OCI-LY7 (cell line): Measurements from ENCODE around the gene TBC1D10A. TPM values are rescaled to one million over a fixed set of nuclear protein-coding genes. Genes with fewer than 3 reads are reported as not detected.

Experiments used
- BruUV-seq: library from RNA; stranded (reverse); fragments of 400-500 nt; replicated peaks from 2 replicates; lab custom pipeline; 2021; lab: Mats Ljungman, UMichigan
- CTCF ChIA-PET: fragments of 300-600 bp; sonication (Branson Sonifier 250); formaldehyde crosslinking; loops from one replicate; lab custom pipeline; 2022; ENCODE audit warnings: antibody characterized with exemption; ENCODE audit not compliant: unreplicated experiment; lab: Charles Lee
- POLR2A ChIA-PET: fragments of 300-600 bp; sonication (Branson Sonifier 250); formaldehyde crosslinking; loops from one replicate; lab custom pipeline; 2022; ENCODE audit warnings: antibody characterized with exemption; lab: Charles Lee
- DNase-seq: peaks from one replicate; pipeline ENCODE4 v3.0.0-alpha.2; 2015; ENCODE audit warnings: low spot score
- H2AFZ ChIP-seq: fragments of 200-600 bp; sonication (generic), shearing (Covaris generic); 2 replicates; pipeline ENCODE4 v1.6.1; 2014; ENCODE audit warnings: mild to moderate bottlenecking, antibody characterized with exemption, low read length, moderate library complexity
- H3K27ac ChIP-seq: fragments of 200-600 bp; sonication (generic); 2 replicates; pipeline ENCODE4 v1.5.1; 2014; ENCODE audit warnings: mixed run types, low read depth, mild to moderate bottlenecking, moderate library complexity, low read length, inconsistent platforms; ENCODE audit not compliant: poor library complexity, severe bottlenecking
- H3K36me3 ChIP-seq: fragments of 200-600 bp; sonication (generic); 2 replicates; pipeline ENCODE4 v1.6.1; 2014; ENCODE audit warnings: mild to moderate bottlenecking, antibody characterized with exemption, low read length, moderate library complexity, mixed read lengths; ENCODE audit not compliant: insufficient read depth
- H3K4me1 ChIP-seq: fragments of 200-600 bp; sonication (generic); 2 replicates; pipeline ENCODE4 v1.5.1; 2014; ENCODE audit warnings: mild to moderate bottlenecking, low read length; ENCODE audit not compliant: insufficient read depth, poor library complexity, severe bottlenecking
- H3K4me2 ChIP-seq: fragments of 200-600 bp; sonication (generic); 2 replicates; pipeline ENCODE4 v1.6.1; 2014; ENCODE audit warnings: mild to moderate bottlenecking, low read length
- H3K4me3 ChIP-seq: fragments of 200-600 bp; sonication (generic); 2 replicates; pipeline ENCODE4 v1.5.1; 2014; ENCODE audit warnings: mild to moderate bottlenecking, low read depth, low read length; ENCODE audit not compliant: poor library complexity, severe bottlenecking
- H3K79me2 ChIP-seq: fragments of 200-600 bp; sonication (generic); 2 replicates; pipeline ENCODE4 v1.6.1; 2016; ENCODE audit warnings: low read depth, mild to moderate bottlenecking, low read length, moderate library complexity, mixed read lengths; ENCODE audit not compliant: insufficient read depth
- H3K9me2 ChIP-seq: fragments of 200-600 bp; sonication (generic); 2 replicates; pipeline ENCODE4 v1.6.1; 2016; ENCODE audit warnings: mild to moderate bottlenecking, low read length, mixed read lengths; ENCODE audit not compliant: insufficient read depth
- H3K9me3 ChIP-seq: fragments of 200-600 bp; sonication (generic); 2 replicates; pipeline ENCODE4 v1.6.1; 2014; ENCODE audit warnings: mild to moderate bottlenecking, mixed run types, low read length, mixed read lengths
- H4K20me1 ChIP-seq: fragments of 200-600 bp; sonication (generic); 2 replicates; pipeline ENCODE4 v1.6.1; 2014; ENCODE audit warnings: mild to moderate bottlenecking, antibody characterized with exemption, low read length, moderate library complexity, mixed read lengths; ENCODE audit not compliant: insufficient read depth
- EZH2phosphoT487 ChIP-seq: fragments of 200-600 bp; sonication (generic); IDR thresholded peaks from 2 replicates; pipeline ENCODE4 v1.6.1; 2018; ENCODE audit warnings: low read depth, borderline replicate concordance, mild to moderate bottlenecking, mixed run types, antibody characterized with exemption, low read length, moderate library complexity, mixed read lengths
- intact Hi-C: fragments of 100-400 bp; cut with micrococcal nuclease; formaldehyde crosslinking; loops from one replicate; pipeline ENCODE4 v1.10.0; 2022; ENCODE audit not compliant: unreplicated experiment
- total RNA-seq, 2 experiments: library from RNA; depleted of rRNA in 1 of 2; stranded (reverse); fragments of >200 nt in 1 of 2; shearing (Covaris generic) in 1 of 2; gene quantifications; 2 replicates each; pipeline ENCODE4 v1.2.3, GENCODE V29; 2014 to 2022
- TF ChIP-seq, protein P1 (sequence below): fragments of 200-600 bp; sonication (generic); conservative IDR thresholded peaks from 2 replicates; pipeline ENCODE4 v1.5.1; 2014; ENCODE audit warnings: mild to moderate bottlenecking, antibody characterized with exemption, low read length, moderate library complexity, mixed read lengths

The TBC1D10A gene
- total RNA-seq, 2 experiments from 2014 or later = 15.1 to 16.2 TPM

DNA sequence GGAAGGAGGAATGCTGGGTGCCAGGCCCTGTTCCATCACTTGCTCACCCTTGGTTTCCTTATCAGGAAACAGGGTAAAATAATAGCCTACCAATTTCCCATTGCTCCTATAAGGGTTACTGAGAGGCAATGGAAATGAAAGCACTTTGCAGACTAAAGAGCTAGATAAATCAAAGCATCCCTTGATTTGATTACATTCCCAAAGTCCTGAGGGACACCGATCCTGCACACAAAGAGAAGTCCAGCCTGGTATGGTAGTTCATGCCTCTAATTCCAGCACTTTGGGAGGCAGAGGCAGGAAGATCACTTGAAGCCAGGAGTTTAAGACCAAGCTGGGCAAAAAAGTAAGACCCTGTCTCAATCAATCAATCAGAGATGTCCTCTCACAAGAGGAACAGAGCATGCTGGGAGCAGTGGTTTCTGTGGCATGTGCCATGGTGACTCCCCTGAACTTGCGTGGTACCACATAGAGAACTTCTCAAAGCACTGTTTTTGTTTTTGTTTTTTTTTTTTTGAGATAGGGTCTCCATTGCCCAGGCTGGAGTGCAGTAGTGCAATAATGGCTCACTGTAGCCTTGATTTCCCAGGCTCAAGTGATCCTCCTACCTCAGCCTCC lies 10.7 kb downstream of the TBC1D10A start:
- intact Hi-C loops = no loop called here
- Histone ChIP-seq H3K4me1 (peaks cover 8% of the 10 kb centered on the region), H3K79me2 (no peaks in the 10 kb centered on the region), H3K27ac (no peak overlapping the region), H2AFZ (no peak overlapping the region), H3K9me2 (no peaks in the 10 kb centered on the region), H4K20me1 (no peaks in the 10 kb centered on the region), H3K9me3 (no peaks in the 10 kb centered on the region), H3K4me3 (no peak overlapping the region), H3K36me3 (no peaks in the 10 kb centered on the region), H3K4me2 (no peak overlapping the region)
- POLR2A ChIA-PET = no interaction called here
- TF ChIP-seq, protein P1, sequence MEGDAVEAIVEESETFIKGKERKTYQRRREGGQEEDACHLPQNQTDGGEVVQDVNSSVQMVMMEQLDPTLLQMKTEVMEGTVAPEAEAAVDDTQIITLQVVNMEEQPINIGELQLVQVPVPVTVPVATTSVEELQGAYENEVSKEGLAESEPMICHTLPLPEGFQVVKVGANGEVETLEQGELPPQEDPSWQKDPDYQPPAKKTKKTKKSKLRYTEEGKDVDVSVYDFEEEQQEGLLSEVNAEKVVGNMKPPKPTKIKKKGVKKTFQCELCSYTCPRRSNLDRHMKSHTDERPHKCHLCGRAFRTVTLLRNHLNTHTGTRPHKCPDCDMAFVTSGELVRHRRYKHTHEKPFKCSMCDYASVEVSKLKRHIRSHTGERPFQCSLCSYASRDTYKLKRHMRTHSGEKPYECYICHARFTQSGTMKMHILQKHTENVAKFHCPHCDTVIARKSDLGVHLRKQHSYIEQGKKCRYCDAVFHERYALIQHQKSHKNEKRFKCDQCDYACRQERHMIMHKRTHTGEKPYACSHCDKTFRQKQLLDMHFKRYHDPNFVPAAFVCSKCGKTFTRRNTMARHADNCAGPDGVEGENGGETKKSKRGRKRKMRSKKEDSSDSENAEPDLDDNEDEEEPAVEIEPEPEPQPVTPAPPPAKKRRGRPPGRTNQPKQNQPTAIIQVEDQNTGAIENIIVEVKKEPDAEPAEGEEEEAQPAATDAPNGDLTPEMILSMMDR = no peak
- TF ChIP-seq EZH2phosphoT487 = no peak
- BruUV-seq = no TSS peak
- no peak for DNase-seq
- CTCF ChIA-PET = no interaction called here

GRCh38 chr22:30314915-30315314 lies 11.8 kb downstream of the TBC1D10A start:
- no peaks in the 10 kb centered on the region for H3K9me3 ChIP-seq
- H3K9me2 ChIP-seq = no peaks in the 10 kb centered on the region
- no peaks in the 10 kb centered on the region for H3K79me2 ChIP-seq
- no peak overlapping the region for H3K4me2 ChIP-seq
- H4K20me1 ChIP-seq = no peaks in the 10 kb centered on the region
- no peak overlapping the region for H2AFZ ChIP-seq
- POLR2A ChIA-PET = interaction anchor here (0.6 kb wide), 1 partner anchor 995 kb away, joined by 6 read pairs; no protein-coding TSS in a partner anchor
- intact Hi-C loops = no loop called here
- DNase-seq = no peak
- no peak overlapping the region for H3K4me3 ChIP-seq
- no TSS peak for BruUV-seq
- no peak overlapping the region for H3K27ac ChIP-seq
- H3K4me1 ChIP-seq = peaks cover 20% of the 10 kb centered on the region
- CTCF ChIA-PET = no interaction called here
- H3K36me3 ChIP-seq = no peaks in the 10 kb centered on the region
- TF ChIP-seq, protein P1 = no peak
- TF ChIP-seq EZH2phosphoT487 = no peak
